Glutamatergic neuron (in vitro differentiated cells): Measurements from ENCODE around the gene CEP76. TPM values are rescaled to one million over a fixed set of nuclear protein-coding genes. Genes with fewer than 3 reads are reported as not detected.
A peak's percentile ranks its signal among the peaks of the same experiment; 100 is the strongest.

Experiments used
- DNase-seq: peaks from one replicate; pipeline ENCODE4 v3.0.0; 2022
- H3K27ac Mint-ChIP-seq: one replicate; pipeline ENCODE4 v1.8.0; 2020; ENCODE audit warnings: mild to moderate bottlenecking, mixed read lengths, inconsistent platforms; ENCODE audit not compliant: unreplicated experiment
- H3K27me3 Mint-ChIP-seq: one replicate; pipeline ENCODE4 v1.8.0; 2020; ENCODE audit warnings: mild to moderate bottlenecking, moderate library complexity, mixed read lengths, inconsistent platforms; ENCODE audit not compliant: unreplicated experiment
- H3K36me3 Mint-ChIP-seq: one replicate; pipeline ENCODE4 v1.8.0; 2020; ENCODE audit warnings: mild to moderate bottlenecking, mixed read lengths, inconsistent platforms; ENCODE audit not compliant: unreplicated experiment
- H3K4me1 Mint-ChIP-seq: one replicate; pipeline ENCODE4 v1.8.0; 2020; ENCODE audit warnings: mild to moderate bottlenecking, low read depth, mixed read lengths, inconsistent platforms; ENCODE audit not compliant: unreplicated experiment
- H3K4me3 Mint-ChIP-seq: one replicate; pipeline ENCODE4 v1.8.0; 2020; ENCODE audit warnings: mild to moderate bottlenecking, mixed read lengths, inconsistent platforms; ENCODE audit not compliant: unreplicated experiment
- H3K9me3 Mint-ChIP-seq: one replicate; pipeline ENCODE4 v1.8.0; 2020; ENCODE audit warnings: mild to moderate bottlenecking, moderate library complexity, mixed read lengths, inconsistent platforms; ENCODE audit not compliant: unreplicated experiment
- total RNA-seq: library from RNA; stranded (reverse); fragmentation: NEBNext Ultra II Directional; extraction: Animal tissue kit (Norgen Biotek cat#: 25700); gene quantifications from one replicate; pipeline ENCODE4 v1.2.1, GENCODE V29; 2021; ENCODE audit not compliant: unreplicated experiment
- TF ChIP-seq, protein P1 (sequence below): fragments of 200-600 bp; sonication (generic); IDR thresholded peaks from one replicate; pipeline ENCODE4 v1.5.0; 2021; ENCODE audit not compliant: partially characterized antibody, unreplicated experiment

CEP76 gene
- total RNA-seq, 1 donor from 2014 or later, result 19.2 TPM

GRCh38 chr18:12638644-12639124 is 63.8 kb downstream of the CEP76 start:
- H3K4me1 Mint-ChIP-seq, result peaks cover 4% of the 10 kb centered on the region
- DNase-seq, result no peak
- no peaks in the 10 kb centered on the region for H3K36me3 Mint-ChIP-seq
- H3K27me3 Mint-ChIP-seq, result no peaks in the 10 kb centered on the region
- no peak overlapping the region for H3K4me3 Mint-ChIP-seq
- peak overlapping the region; percentile 14 for H3K27ac Mint-ChIP-seq
- peaks cover 1% of the 10 kb centered on the region for H3K9me3 Mint-ChIP-seq
- TF ChIP-seq, protein P1, sequence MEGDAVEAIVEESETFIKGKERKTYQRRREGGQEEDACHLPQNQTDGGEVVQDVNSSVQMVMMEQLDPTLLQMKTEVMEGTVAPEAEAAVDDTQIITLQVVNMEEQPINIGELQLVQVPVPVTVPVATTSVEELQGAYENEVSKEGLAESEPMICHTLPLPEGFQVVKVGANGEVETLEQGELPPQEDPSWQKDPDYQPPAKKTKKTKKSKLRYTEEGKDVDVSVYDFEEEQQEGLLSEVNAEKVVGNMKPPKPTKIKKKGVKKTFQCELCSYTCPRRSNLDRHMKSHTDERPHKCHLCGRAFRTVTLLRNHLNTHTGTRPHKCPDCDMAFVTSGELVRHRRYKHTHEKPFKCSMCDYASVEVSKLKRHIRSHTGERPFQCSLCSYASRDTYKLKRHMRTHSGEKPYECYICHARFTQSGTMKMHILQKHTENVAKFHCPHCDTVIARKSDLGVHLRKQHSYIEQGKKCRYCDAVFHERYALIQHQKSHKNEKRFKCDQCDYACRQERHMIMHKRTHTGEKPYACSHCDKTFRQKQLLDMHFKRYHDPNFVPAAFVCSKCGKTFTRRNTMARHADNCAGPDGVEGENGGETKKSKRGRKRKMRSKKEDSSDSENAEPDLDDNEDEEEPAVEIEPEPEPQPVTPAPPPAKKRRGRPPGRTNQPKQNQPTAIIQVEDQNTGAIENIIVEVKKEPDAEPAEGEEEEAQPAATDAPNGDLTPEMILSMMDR, result no peak

DNA sequence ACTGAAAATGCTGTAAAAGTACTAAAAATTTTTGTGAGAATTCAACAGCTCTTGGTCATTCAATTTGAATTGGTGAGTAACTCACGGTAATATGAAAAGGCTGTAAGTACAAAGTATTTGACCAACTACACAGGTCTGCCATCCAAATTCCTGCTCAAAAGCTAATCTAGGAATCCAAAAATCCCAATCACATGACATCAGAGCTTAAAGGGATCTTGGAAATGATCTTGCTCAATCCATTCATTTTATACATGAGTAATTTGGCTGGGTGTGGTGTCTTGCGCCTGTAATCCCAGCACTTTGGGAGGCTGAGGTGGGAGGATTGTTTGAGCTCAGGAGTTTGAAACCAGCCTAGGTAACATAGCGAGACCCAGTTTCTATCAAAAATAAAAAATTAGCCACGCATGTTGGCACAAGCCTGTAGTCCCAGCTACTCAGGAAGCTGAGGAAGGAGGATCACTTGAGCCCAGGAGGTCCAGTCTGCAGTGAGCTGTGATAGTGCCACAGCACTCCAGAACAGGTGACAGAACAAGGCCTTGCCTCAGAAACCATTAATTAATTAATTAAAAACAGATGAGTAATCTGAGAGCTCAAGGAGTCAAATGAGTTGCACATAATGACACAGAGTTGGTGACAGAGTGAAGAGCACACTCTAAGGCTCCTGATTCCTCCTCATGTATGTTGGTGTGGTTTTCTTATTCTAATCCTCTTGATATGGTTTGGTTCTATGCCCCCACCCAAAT is 64.5 kb downstream of the CEP76 start:
- H3K4me1 Mint-ChIP-seq, result peaks cover 4% of the 10 kb centered on the region
- TF ChIP-seq, protein P1, result no peak
- peaks cover 1% of the 10 kb centered on the region for H3K9me3 Mint-ChIP-seq
- no peaks in the 10 kb centered on the region for H3K27me3 Mint-ChIP-seq
- no peak overlapping the region for H3K4me3 Mint-ChIP-seq
- no peak overlapping the region for H3K27ac Mint-ChIP-seq
- H3K36me3 Mint-ChIP-seq, result no peaks in the 10 kb centered on the region
- no peak for DNase-seq

GRCh38 chr18:12637393-12637792 is 65.1 kb downstream of the CEP76 start:
- Mint-ChIP-seq H3K27ac (no peak overlapping the region), H3K27me3 (no peaks in the 10 kb centered on the region), H3K9me3 (peaks cover 1% of the 10 kb centered on the region), H3K4me3 (no peak overlapping the region), H3K4me1 (peaks cover 4% of the 10 kb centered on the region), H3K36me3 (no peaks in the 10 kb centered on the region)
- TF ChIP-seq, protein P1, result no peak
- no peak for DNase-seq

GRCh38 chr18:12631831-12632477 is 70.6 kb downstream of the CEP76 start:
- TF ChIP-seq, protein P1, result no peak
- no peak for DNase-seq
- H3K4me1 Mint-ChIP-seq, result peaks cover 3% of the 10 kb centered on the region
- H3K9me3 Mint-ChIP-seq, result peaks cover 1% of the 10 kb centered on the region
- H3K36me3 Mint-ChIP-seq, result no peaks in the 10 kb centered on the region
- no peak overlapping the region for H3K4me3 Mint-ChIP-seq
- no peaks in the 10 kb centered on the region for H3K27me3 Mint-ChIP-seq
- H3K27ac Mint-ChIP-seq, result no peak overlapping the region

GRCh38 chr18:12630136-12630535 is 72.4 kb downstream of the CEP76 start:
- TF ChIP-seq, protein P1, result no peak
- no peaks in the 10 kb centered on the region for H3K9me3 Mint-ChIP-seq
- H3K36me3 Mint-ChIP-seq, result no peaks in the 10 kb centered on the region
- H3K27me3 Mint-ChIP-seq, result no peaks in the 10 kb centered on the region
- H3K4me3 Mint-ChIP-seq, result no peak overlapping the region
- peaks cover 3% of the 10 kb centered on the region for H3K4me1 Mint-ChIP-seq
- no peak for DNase-seq
- no peak overlapping the region for H3K27ac Mint-ChIP-seq
